Small intestine (tissue), 7 donors: ENCODE data around the gene CCDC142. TPM values are rescaled to one million over a fixed set of nuclear protein-coding genes. Genes with fewer than 3 reads are reported as not detected.

ENCODE experiments used
- DNase-seq, 2 donors: peaks; one replicate each; pipeline versions ENCODE4 v3.0.0 to v3.0.0-alpha.2; 2013
- FAIRE-seq: peaks from 2 replicates; lab custom pipeline; 2012; peaks lifted over from hg19 to GRCh38; lab: Jason Lieb, UNC
- H3K27ac ChIP-seq, 3 donors: one replicate each; pipeline ENCODE4 v1.5.1; 2013; ENCODE audit warnings: low read length in 2 of 3, mild to moderate bottlenecking in 2 of 3, control low read depth in 1 of 3, inconsistent platforms in 1 of 3, low read depth in 1 of 3, moderate library complexity in 1 of 3
- H3K27me3 ChIP-seq, 3 donors: one replicate each; pipeline ENCODE4 v1.6.1; 2013; ENCODE audit warnings: low read length in 3 of 3, inconsistent platforms in 1 of 3; ENCODE audit not compliant: control insufficient read depth in 3 of 3, insufficient read depth in 3 of 3
- H3K36me3 ChIP-seq, 3 donors: one replicate each; pipeline ENCODE4 v1.6.1; 2013; ENCODE audit warnings: low read length in 3 of 3, inconsistent platforms in 1 of 3, low read depth in 1 of 3, mild to moderate bottlenecking in 1 of 3, moderate library complexity in 1 of 3; ENCODE audit not compliant: control insufficient read depth in 3 of 3, insufficient read depth in 2 of 3
- H3K4me1 ChIP-seq, 3 donors: one replicate each; pipeline ENCODE4 v1.6.1; 2013; ENCODE audit warnings: low read length in 2 of 3, inconsistent platforms in 1 of 3, low read depth in 1 of 3, mild to moderate bottlenecking in 1 of 3, moderate library complexity in 1 of 3; ENCODE audit not compliant: control insufficient read depth in 3 of 3, insufficient read depth in 2 of 3
- H3K4me3 ChIP-seq, 3 donors: one replicate each; pipeline ENCODE4 v1.5.1; 2013; ENCODE audit warnings: low read length in 3 of 3, control low read depth in 1 of 3, inconsistent platforms in 1 of 3, low read depth in 1 of 3, mild to moderate bottlenecking in 1 of 3, moderate library complexity in 1 of 3
- H3K9me3 ChIP-seq, 2 donors: one replicate each; pipeline ENCODE4 v1.6.1; 2013; ENCODE audit warnings: low read depth in 1 of 2, low read length in 1 of 2; ENCODE audit not compliant: control insufficient read depth in 2 of 2, insufficient read depth in 1 of 2
- WGBS, 3 donors: extraction: QIAGEN DNeasy Blood & Tissue Kit; methylation state at CpG; one replicate each; pipeline ENCODE4 v1.1.7; 2013; 5-methylcytosine and 5-hydroxymethylcytosine counted together
- polyA plus RNA-seq, 4 donors: library from polyadenylated mRNA; stranded (reverse) in 3 of 4; unstranded in 1 of 4; fragments of 200-250 nt in 3 of 4; fragments of 120-200 nt in 1 of 4; gene quantifications; one replicate each; pipeline versions ENCODE4 v1.2.1 to v1.2.3, GENCODE V29; 2013
- donor health status: healthy with polysubstance abuse.
- donor health status: control.
- donor health status: control.
- donor health status: Bipolar disorder and iron deficiency.
- donor health status: healthy.

CCDC142 gene
- polyA plus RNA-seq, 4 donors = 4.1 to 21.0 (median 8.4) TPM

DNA sequence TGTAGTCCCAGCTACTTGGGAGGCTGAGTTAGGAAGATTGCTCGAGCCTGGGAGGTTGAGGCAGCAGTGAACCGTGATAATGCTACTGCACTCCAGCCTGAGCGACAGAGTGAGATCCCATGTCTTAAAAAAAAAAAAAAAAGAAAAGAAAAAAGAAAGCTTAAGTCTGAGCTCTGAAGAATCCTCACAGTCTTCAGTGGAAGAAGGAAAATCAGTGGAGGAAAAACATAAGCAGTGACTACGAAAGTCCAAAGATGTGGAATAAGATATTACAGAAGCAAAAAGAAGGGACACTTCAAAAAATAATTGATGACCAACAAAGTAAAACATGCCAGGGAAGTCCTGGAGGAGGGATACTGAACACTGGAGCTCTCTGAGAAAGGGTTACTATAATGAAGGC is 27.5 kb upstream of the CCDC142 start:
- WGBS, 3 donors = 83 to 86% (median 86%) methylated on average over 4 of the region's 4 CpGs
- DNase-seq (no peak), FAIRE-seq (no peak)
- peaks cover 0 to 4% of the 10 kb centered on the region in 2 donors for H3K9me3 ChIP-seq
- peaks cover 3 to 28% (median 11%) of the 10 kb centered on the region in 3 donors for H3K4me1 ChIP-seq
- no peak overlapping the region for H3K27ac ChIP-seq
- H3K4me3 ChIP-seq = no peak overlapping the region
- peaks cover 0 to 13% (median 0%) of the 10 kb centered on the region in 3 donors for H3K36me3 ChIP-seq
- H3K27me3 ChIP-seq = peaks cover 4 to 70% (median 33%) of the 10 kb centered on the region in 3 donors

- DNase-seq (peak; percentile 48 to 67), FAIRE-seq (no peak)
- 5 to 10% (median 7%) methylated on average over 38 of the region's 38 CpGs for WGBS, 3 donors
- Histone ChIP-seq H3K36me3 (peaks cover 0 to 21% (median 0%) of the 10 kb centered on the region in 3 donors), H3K9me3 (no peaks in the 10 kb centered on the region), H3K27ac (peak overlapping the region; percentile 91 to 100 (median 97)), H3K27me3 (peaks cover 0 to 51% (median 14%) of the 10 kb centered on the region in 3 donors), H3K4me3 (peak overlapping the region; percentile 54 to 87 (median 75)), H3K4me1 (peaks cover 3 to 35% (median 9%) of the 10 kb centered on the region in 3 donors)
These were observed 25.2 kb upstream of the CCDC142 start for GRCh38 chr2:74507926-74508520.

- DNase-seq (peak; percentile 99), FAIRE-seq (no peak)
- Histone ChIP-seq H3K4me1 (peaks cover 3 to 35% (median 9%) of the 10 kb centered on the region in 3 donors), H3K27me3 (peaks cover 0 to 49% (median 8%) of the 10 kb centered on the region in 3 donors), H3K4me3 (peak within 1 kb of the TSS; percentile 70 to 87 (median 75)), H3K9me3 (no peaks in the 10 kb centered on the region), H3K36me3 (peaks cover 0 to 21% (median 0%) of the 10 kb centered on the region in 3 donors), H3K27ac (peak within 1 kb of the TSS; percentile 91 to 100 (median 97))
- WGBS, 3 donors = 0 to 1% (median 0%) methylated on average over 51 to 56 of the region's 56 CpGs
These were observed 24.5 kb upstream of the CCDC142 start, which contains the start of gene PCGF1 for GRCh38 chr2:74507145-74507925. Gene PCGF1 (minus strand): TSS chr2:74507695. CDS start chr2:74507668, 27 bp downstream.

DNA sequence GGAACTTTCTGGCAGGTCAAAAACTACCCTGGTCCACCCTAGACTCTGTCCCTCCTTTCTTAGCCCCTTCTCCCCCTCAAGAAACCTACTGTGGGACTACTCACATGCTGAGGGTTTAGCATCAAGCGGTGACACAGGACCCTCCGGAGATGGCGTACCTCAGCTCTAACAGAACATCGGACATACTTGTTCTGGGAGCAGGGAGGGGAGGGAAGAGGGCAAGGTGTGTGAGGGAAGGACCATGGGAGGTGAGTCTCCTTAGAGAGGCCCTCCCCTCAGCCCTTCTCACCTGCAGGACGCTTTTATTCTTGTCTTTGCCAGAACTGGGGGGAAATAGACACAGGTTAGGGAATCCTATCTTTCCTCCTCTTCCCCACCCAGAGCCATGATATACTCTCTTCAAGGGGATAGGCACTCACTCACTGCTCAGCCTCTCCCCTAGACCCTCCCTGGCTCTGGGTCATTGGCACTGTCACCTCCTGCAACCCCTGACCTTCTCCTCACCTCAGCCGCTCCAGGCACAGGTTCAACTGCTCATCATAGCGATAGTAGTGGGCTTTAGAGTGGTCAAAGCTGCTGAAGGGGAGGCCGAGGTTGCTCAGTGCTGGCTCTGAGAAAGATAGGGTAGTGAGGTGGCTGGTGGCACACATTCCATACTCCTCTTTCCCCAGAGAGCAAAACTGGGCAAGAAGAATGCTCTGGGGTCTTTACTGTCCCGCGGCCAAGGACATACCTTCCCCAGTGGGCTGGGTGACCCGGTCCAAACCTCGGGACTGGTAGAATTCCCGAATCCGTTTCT is 22.8 kb upstream of the CCDC142 start:
- H3K4me3 ChIP-seq = peak overlapping the region in 1 of 3 donors; percentile 33

GRCh38 chr2:74504591-74504990 is 21.8 kb upstream of the CCDC142 start:
- H3K27ac ChIP-seq = peak overlapping the region in 1 of 3 donors; percentile 98
- peaks cover 0 to 37% (median 0%) of the 10 kb centered on the region in 3 donors for H3K27me3 ChIP-seq
- peaks cover 0 to 27% (median 0%) of the 10 kb centered on the region in 3 donors for H3K36me3 ChIP-seq
- WGBS, 3 donors = 94 to 97% (median 95%) methylated on average over 3 of the region's 3 CpGs
- H3K4me3 ChIP-seq = peak overlapping the region in 2 of 3 donors; percentile 82 to 85
- H3K9me3 ChIP-seq = no peaks in the 10 kb centered on the region
- no peak for FAIRE-seq
- peaks cover 3 to 53% (median 9%) of the 10 kb centered on the region in 3 donors for H3K4me1 ChIP-seq
- DNase-seq = no peak

More for the DNA sequence above, 22.8 kb upstream of the CCDC142 start:
- Histone ChIP-seq H3K27ac (no peak overlapping the region), H3K27me3 (peaks cover 0 to 40% (median 0%) of the 10 kb centered on the region in 3 donors), H3K4me1 (peaks cover 3 to 46% (median 9%) of the 10 kb centered on the region in 3 donors), H3K36me3 (peaks cover 0 to 22% (median 0%) of the 10 kb centered on the region in 3 donors), H3K9me3 (no peaks in the 10 kb centered on the region)
- 80 to 92% (median 91%) methylated on average over 14 of the region's 14 CpGs for WGBS, 3 donors
- FAIRE-seq (no peak), DNase-seq (no peak)

- Histone ChIP-seq H3K36me3 (peaks cover 0 to 27% (median 0%) of the 10 kb centered on the region in 3 donors), H3K4me1 (peaks cover 3 to 55% (median 9%) of the 10 kb centered on the region in 3 donors), H3K9me3 (no peaks in the 10 kb centered on the region), H3K27me3 (peaks cover 0 to 39% (median 0%) of the 10 kb centered on the region in 3 donors), H3K4me3 (peak overlapping the region; percentile 3 to 85 (median 82)), H3K27ac (peak overlapping the region; percentile 94 to 98 (median 97))
- WGBS, 3 donors = 12 to 38% (median 26%) methylated on average over 43 to 45 of the region's 45 CpGs
- no peak for DNase-seq
- FAIRE-seq = no peak
These were observed 21.0 kb upstream of the CCDC142 start for GRCh38 chr2:74503506-74504475.
